GM18870 (cell line): ENCODE results near the gene RNF151.

ENCODE experiments used
- ATAC-seq: cut with Tn5 transposase; IDR thresholded peaks from one replicate; pipeline ENCODE4 v1.9.1; 2021; ENCODE audit warnings: moderate library complexity; ENCODE audit not compliant: unreplicated experiment

The RNF151 gene

GRCh38 chr16:1991135-1991551, 24.5 kb downstream of the RNF151 start:
- peak; percentile 41 for ATAC-seq

- no peak for ATAC-seq
These were observed 24.9 kb downstream of the RNF151 start for GRCh38 chr16:1991588-1991947.

- no peak for ATAC-seq
These were observed 25.5 kb downstream of the RNF151 start for GRCh38 chr16:1991948-1992703.

GRCh38 chr16:1992704-1993317, 26.2 kb downstream of the RNF151 start:
- no peak for ATAC-seq

- no peak for ATAC-seq
These were observed 27.1 kb downstream of the RNF151 start for GRCh38 chr16:1993731-1994131.

- no peak for ATAC-seq
These were observed 31.1 kb downstream of the RNF151 start for GRCh38 chr16:1997494-1998359.

- no peak for ATAC-seq
These were observed 31.7 kb downstream of the RNF151 start for GRCh38 chr16:1998360-1998835.

- no peak for ATAC-seq
These were observed 32.5 kb downstream of the RNF151 start for GRCh38 chr16:1998852-1999801.

- no peak for ATAC-seq
These were observed 33.3 kb downstream of the RNF151 start for GRCh38 chr16:1999866-2000514.

- ATAC-seq: no peak
These were observed 34.4 kb downstream of the RNF151 start for GRCh38 chr16:2001035-2001434.

GRCh38 chr16:2001456-2002355, 35.0 kb downstream of the RNF151 start:
- no peak for ATAC-seq

GRCh38 chr16:2002406-2003230, 36.0 kb downstream of the RNF151 start:
- no peak for ATAC-seq

- no peak for ATAC-seq
These were observed 36.7 kb downstream of the RNF151 start for GRCh38 chr16:2003231-2003826.

- no peak for ATAC-seq
These were observed 37.4 kb downstream of the RNF151 start for GRCh38 chr16:2003827-2004641.

GRCh38 chr16:2004795-2005517, 38.3 kb downstream of the RNF151 start:
- ATAC-seq: no peak

GRCh38 chr16:2005646-2006045, 39.0 kb downstream of the RNF151 start:
- ATAC-seq: no peak
